HepG2 (cell line): ENCODE data around the gene JOSD1. TPM values are rescaled to one million over a fixed set of nuclear protein-coding genes. Genes with fewer than 3 reads are reported as not detected.

Experiments used
- ARNTL ChIP-seq: sonication (generic); formaldehyde crosslinking; IDR thresholded peaks from 2 replicates; pipeline ENCODE4 v1.4.0; 2020; ENCODE audit warnings: mild to moderate bottlenecking, missing genetic modification reagents
- CHCHD3 ChIP-seq: sonication (generic); formaldehyde crosslinking; IDR thresholded peaks from 2 replicates; pipeline ENCODE4 v1.8.0; 2022; ENCODE audit warnings: mild to moderate bottlenecking, missing genetic modification reagents, moderate library complexity
- HNRNPH1 ChIP-seq: fragments of 200-400 bp; formaldehyde crosslinking; optimal IDR thresholded peaks from 2 replicates; pipeline ENCODE3; 2017; ENCODE audit warnings: mild to moderate bottlenecking, low read depth, low read length
- MYC ChIP-seq: sonication (generic); formaldehyde crosslinking; IDR thresholded peaks from 2 replicates; pipeline ENCODE4 v1.9.0; 2021; ENCODE audit warnings: missing genetic modification reagents, borderline replicate concordance
- NR2F2 ChIP-seq: IDR thresholded peaks from 2 replicates; pipeline ENCODE4 v1.6.1; 2012; ENCODE audit warnings: low read depth, inconsistent platforms, borderline replicate concordance
- RFX1 ChIP-seq: fragments of 450-650 bp; IDR thresholded peaks from 2 replicates; pipeline ENCODE4 v1.6.1; 2017
- TARDBP ChIP-seq: sonication (generic); formaldehyde crosslinking; IDR thresholded peaks from 2 replicates; pipeline ENCODE4 v1.8.0; 2022; ENCODE audit warnings: mild to moderate bottlenecking, missing genetic modification reagents
- WIZ ChIP-seq: sonication (generic); formaldehyde crosslinking; IDR thresholded peaks from 2 replicates; pipeline ENCODE4 v1.5.1; 2020; ENCODE audit warnings: mild to moderate bottlenecking, missing genetic modification reagents
- ZFY ChIP-seq: sonication (generic); formaldehyde crosslinking; IDR thresholded peaks from 2 replicates; pipeline ENCODE4 v1.4.0; 2020; ENCODE audit warnings: missing genetic modification reagents
- ZKSCAN1 ChIP-seq: fragments of 150-350 bp; IDR thresholded peaks from 2 replicates; pipeline ENCODE4 v1.6.1; 2014; ENCODE audit warnings: low read length
- ZNF33B ChIP-seq: sonication (generic); formaldehyde crosslinking; IDR thresholded peaks from 2 replicates; pipeline ENCODE4 v1.5.1; 2020; ENCODE audit warnings: mild to moderate bottlenecking, missing genetic modification reagents
- ZNF703 ChIP-seq: sonication (generic); formaldehyde crosslinking; IDR thresholded peaks from 2 replicates; pipeline ENCODE4 v1.5.1; 2020; ENCODE audit warnings: missing genetic modification reagents, mild to moderate bottlenecking, moderate library complexity, borderline replicate concordance
- ZNF720 ChIP-seq: sonication (generic); formaldehyde crosslinking; IDR thresholded peaks from 2 replicates; pipeline ENCODE4 v1.4.0; 2020; ENCODE audit warnings: missing genetic modification reagents
- ZNF83 ChIP-seq: sonication (generic); formaldehyde crosslinking; IDR thresholded peaks from 2 replicates; pipeline ENCODE4 v1.4.0; 2020; ENCODE audit warnings: missing genetic modification reagents, mild to moderate bottlenecking, borderline replicate concordance
- ZSCAN30 ChIP-seq: sonication (generic); formaldehyde crosslinking; IDR thresholded peaks from 2 replicates; pipeline ENCODE4 v1.5.0; 2020; ENCODE audit warnings: mild to moderate bottlenecking, missing genetic modification reagents
- polyA plus RNA-seq, 8 experiments: library from polyadenylated mRNA; depleted of rRNA in 3 of 8; stranded (reverse) in 7 of 8; unstranded in 1 of 8; fragments of >200 nt; fragmentation: Illumina TruSeq in 4 of 8; extraction: Trizol in 4 of 8; gene quantifications; 2 replicates each; pipeline versions ENCODE4 v1.2.1 to v1.2.3, GENCODE V29; 2011 to 2016; ENCODE audit warnings: low read depth in 4 of 8, missing spikeins in 1 of 8, mixed read lengths in 1 of 8; ENCODE audit not compliant: insufficient read depth in 1 of 8
- total RNA-seq, 5 experiments: library from RNA; depleted of rRNA; stranded (reverse); fragments of >200 nt; fragmentation: Illumina TruSeq; extraction: Trizol; gene quantifications; 2 replicates each; pipeline ENCODE4 v1.2.3, GENCODE V29; 2016; ENCODE audit warnings: low read depth in 1 of 5
- TF ChIP-seq, protein P1 (sequence below): sonication (generic); formaldehyde crosslinking; IDR thresholded peaks from 2 replicates; pipeline ENCODE4 v1.8.0; 2022; ENCODE audit warnings: missing genetic modification reagents, low read depth, mild to moderate bottlenecking, borderline replicate concordance
- TF ChIP-seq, protein P2 (sequence below): IDR thresholded peaks from 2 replicates; pipeline ENCODE4 v1.6.1; 2016; ENCODE audit warnings: low read depth, missing genetic modification reagents, missing compliant biosample characterization
- TF ChIP-seq, protein P3 (sequence below): sonication (generic); formaldehyde crosslinking; IDR thresholded peaks from 2 replicates; pipeline ENCODE4 v1.8.0; 2022; ENCODE audit warnings: mild to moderate bottlenecking, missing genetic modification reagents, moderate library complexity
- TF ChIP-seq, protein P4 (sequence below): sonication (generic); formaldehyde crosslinking; IDR thresholded peaks from 2 replicates; pipeline ENCODE4 v1.4.0; 2020; ENCODE audit warnings: missing genetic modification reagents, mild to moderate bottlenecking, borderline replicate concordance

Gene JOSD1
- total and polyA plus RNA-seq, 2 of the 13 experiments (the other 11 are each of a cell fraction or from before 2014, with no cell fraction given): 31.7 to 38.4 TPM

DNA sequence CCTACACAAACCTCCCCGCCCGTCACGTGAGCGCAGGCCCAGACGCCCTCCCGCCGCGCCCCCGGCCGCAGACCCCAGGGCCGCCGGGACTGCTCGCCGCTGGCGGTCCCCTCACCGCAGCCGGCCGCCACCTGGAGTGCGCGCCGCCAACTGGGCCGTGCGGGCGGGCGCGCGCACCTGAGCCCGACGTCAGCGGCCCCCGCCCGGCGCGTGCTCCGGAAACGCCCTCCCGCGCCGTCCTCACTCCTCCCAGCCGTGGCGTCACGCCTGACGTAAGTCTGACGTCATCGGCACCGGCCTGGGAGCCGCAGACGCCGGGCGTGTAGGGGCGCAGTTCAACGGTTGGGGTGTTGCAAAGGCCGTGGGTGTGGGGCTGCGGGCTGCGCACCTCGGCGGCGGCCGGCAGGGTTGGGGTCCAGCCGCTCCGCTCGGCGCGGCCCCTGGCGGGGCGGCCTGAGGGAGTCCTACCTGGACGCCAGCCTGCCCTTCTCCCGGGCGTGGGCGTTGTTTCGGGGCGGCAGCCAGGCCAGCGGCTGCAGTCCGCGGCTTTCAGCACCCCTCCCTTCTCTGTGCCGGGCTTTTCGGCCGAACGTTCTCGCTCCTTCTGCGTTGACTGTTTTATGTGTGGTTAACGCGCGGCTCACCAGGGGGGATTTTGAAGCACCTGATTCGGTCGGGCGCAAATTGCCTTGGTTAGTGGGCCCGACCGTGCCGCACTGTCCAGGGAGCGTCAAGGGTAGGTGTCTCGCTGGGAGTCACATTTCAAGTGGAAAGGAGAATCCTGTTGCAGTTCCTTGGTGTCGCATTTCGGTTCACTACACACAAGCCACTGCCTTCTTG lies at the start of gene JOSD1 (continued):
- no peak for TF ChIP-seq ZNF33B
- TF ChIP-seq WIZ (CRISPR knock-in tag): no peak
- no peak for TF ChIP-seq CHCHD3 (CRISPR knock-in tag)
- no peak for TF ChIP-seq RFX1
- peak; percentile 76; the same call in 1 of the 2 replicates for TF ChIP-seq MYC (CRISPR knock-in tag)
- no peak for TF ChIP-seq ZKSCAN1
- peak; percentile 69 for TF ChIP-seq TARDBP (CRISPR knock-in tag)
- TF ChIP-seq, protein P1, sequence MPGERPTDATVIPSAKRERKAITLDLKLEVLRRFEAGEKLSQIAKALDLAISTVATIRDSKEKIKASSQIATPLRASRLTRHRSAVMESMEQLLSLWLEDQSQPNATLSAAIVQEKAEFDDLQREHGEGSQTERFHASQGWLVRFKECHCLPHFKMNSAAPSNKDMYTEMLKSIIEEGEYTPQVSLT (CRISPR knock-in tag): no peak
- no peak for TF ChIP-seq NR2F2
- TF ChIP-seq ZNF703 (CRISPR knock-in tag): no peak
- TF ChIP-seq ARNTL: peak; percentile 43; the same call in 1 of the 2 replicates
- TF ChIP-seq ZNF83 (CRISPR knock-in tag): no peak
- TF ChIP-seq ZFY (CRISPR knock-in tag): peak; percentile 92
- TF ChIP-seq ZSCAN30 (CRISPR knock-in tag): no peak
- TF ChIP-seq, protein P2, sequence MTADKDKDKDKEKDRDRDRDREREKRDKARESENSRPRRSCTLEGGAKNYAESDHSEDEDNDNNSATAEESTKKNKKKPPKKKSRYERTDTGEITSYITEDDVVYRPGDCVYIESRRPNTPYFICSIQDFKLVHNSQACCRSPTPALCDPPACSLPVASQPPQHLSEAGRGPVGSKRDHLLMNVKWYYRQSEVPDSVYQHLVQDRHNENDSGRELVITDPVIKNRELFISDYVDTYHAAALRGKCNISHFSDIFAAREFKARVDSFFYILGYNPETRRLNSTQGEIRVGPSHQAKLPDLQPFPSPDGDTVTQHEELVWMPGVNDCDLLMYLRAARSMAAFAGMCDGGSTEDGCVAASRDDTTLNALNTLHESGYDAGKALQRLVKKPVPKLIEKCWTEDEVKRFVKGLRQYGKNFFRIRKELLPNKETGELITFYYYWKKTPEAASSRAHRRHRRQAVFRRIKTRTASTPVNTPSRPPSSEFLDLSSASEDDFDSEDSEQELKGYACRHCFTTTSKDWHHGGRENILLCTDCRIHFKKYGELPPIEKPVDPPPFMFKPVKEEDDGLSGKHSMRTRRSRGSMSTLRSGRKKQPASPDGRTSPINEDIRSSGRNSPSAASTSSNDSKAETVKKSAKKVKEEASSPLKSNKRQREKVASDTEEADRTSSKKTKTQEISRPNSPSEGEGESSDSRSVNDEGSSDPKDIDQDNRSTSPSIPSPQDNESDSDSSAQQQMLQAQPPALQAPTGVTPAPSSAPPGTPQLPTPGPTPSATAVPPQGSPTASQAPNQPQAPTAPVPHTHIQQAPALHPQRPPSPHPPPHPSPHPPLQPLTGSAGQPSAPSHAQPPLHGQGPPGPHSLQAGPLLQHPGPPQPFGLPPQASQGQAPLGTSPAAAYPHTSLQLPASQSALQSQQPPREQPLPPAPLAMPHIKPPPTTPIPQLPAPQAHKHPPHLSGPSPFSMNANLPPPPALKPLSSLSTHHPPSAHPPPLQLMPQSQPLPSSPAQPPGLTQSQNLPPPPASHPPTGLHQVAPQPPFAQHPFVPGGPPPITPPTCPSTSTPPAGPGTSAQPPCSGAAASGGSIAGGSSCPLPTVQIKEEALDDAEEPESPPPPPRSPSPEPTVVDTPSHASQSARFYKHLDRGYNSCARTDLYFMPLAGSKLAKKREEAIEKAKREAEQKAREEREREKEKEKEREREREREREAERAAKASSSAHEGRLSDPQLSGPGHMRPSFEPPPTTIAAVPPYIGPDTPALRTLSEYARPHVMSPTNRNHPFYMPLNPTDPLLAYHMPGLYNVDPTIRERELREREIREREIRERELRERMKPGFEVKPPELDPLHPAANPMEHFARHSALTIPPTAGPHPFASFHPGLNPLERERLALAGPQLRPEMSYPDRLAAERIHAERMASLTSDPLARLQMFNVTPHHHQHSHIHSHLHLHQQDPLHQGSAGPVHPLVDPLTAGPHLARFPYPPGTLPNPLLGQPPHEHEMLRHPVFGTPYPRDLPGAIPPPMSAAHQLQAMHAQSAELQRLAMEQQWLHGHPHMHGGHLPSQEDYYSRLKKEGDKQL (CRISPR knock-in tag): 0 out of 2 replicates have a peak, but pooled peaks have one; percentile 43
- no peak for TF ChIP-seq HNRNPH1
- TF ChIP-seq, protein P3, sequence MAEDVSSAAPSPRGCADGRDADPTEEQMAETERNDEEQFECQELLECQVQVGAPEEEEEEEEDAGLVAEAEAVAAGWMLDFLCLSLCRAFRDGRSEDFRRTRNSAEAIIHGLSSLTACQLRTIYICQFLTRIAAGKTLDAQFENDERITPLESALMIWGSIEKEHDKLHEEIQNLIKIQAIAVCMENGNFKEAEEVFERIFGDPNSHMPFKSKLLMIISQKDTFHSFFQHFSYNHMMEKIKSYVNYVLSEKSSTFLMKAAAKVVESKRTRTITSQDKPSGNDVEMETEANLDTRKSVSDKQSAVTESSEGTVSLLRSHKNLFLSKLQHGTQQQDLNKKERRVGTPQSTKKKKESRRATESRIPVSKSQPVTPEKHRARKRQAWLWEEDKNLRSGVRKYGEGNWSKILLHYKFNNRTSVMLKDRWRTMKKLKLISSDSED (CRISPR knock-in tag): no peak
- TF ChIP-seq, protein P4, sequence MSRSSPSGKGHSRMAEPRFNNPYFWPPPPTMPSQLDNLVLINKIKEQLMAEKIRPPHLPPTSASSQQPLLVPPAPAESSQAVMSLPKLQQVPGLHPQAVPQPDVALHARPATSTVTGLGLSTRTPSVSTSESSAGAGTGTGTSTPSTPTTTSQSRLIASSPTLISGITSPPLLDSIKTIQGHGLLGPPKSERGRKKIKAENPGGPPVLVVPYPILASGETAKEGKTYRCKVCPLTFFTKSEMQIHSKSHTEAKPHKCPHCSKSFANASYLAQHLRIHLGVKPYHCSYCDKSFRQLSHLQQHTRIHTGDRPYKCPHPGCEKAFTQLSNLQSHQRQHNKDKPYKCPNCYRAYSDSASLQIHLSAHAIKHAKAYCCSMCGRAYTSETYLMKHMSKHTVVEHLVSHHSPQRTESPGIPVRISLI (CRISPR knock-in tag): peak; percentile 17; the same call in 1 of the 2 replicates
- no peak for TF ChIP-seq ZNF720 (CRISPR knock-in tag)
